BE2C (cell line): ENCODE measurements around the gene KRT26.
"Not testable (repeated sequence)": the region's sequence is repeated elsewhere in the genome, so short reads cannot be mapped to it uniquely, and the experiment has no call there.

Source experiments
- DNase-seq: peaks from one replicate; pipeline ENCODE4 v3.0.0-alpha.2; 2020
- H3K27me3 ChIP-seq: fragments of 250-450 bp; sonication (Bioruptor Pico); 2 replicates; pipeline ENCODE4 v1.5.1; 2020; ENCODE audit warnings: mild to moderate bottlenecking
- H3K36me3 ChIP-seq: fragments of 250-450 bp; sonication (Bioruptor Pico); 2 replicates; pipeline ENCODE4 v1.5.1; 2020; ENCODE audit warnings: mild to moderate bottlenecking
- H3K4me1 ChIP-seq: fragments of 250-450 bp; sonication (Bioruptor Pico); 2 replicates; pipeline ENCODE4 v1.5.1; 2020
- H3K4me3 ChIP-seq: 2 replicates; pipeline ENCODE4 v1.5.1; 2011; ENCODE audit warnings: low read depth, low read length
- H3K9me3 ChIP-seq: fragments of 250-450 bp; sonication (Bioruptor Pico); 2 replicates; pipeline ENCODE4 v1.5.1; 2020
- CTCF ChIP-seq: IDR thresholded peaks from 2 replicates; pipeline ENCODE4 v1.5.1; 2012; ENCODE audit warnings: mild to moderate bottlenecking, low read depth, low read length

Gene KRT26

GRCh38 chr17:40818343-40818732, 46.3 kb upstream of the KRT26 start:
- Histone ChIP-seq H3K4me1 (no peaks in the 10 kb centered on the region), H3K27me3 (no peaks in the 10 kb centered on the region; the same call in 1 of the 2 replicates), H3K4me3 (peak overlapping the region; percentile 85), H3K9me3 (no peaks in the 10 kb centered on the region), H3K36me3 (no peaks in the 10 kb centered on the region)
- no peak for DNase-seq
- no peak for TF ChIP-seq CTCF

- Histone ChIP-seq H3K4me3 (no peak overlapping the region), H3K27me3 (peaks cover 3% of the 10 kb centered on the region; the same call in 1 of the 2 replicates), H3K9me3 (no peaks in the 10 kb centered on the region), H3K36me3 (no peaks in the 10 kb centered on the region), H3K4me1 (no peaks in the 10 kb centered on the region)
- DNase-seq, result no peak
- no peak for TF ChIP-seq CTCF
Observed at GRCh38 chr17:40817103-40817682, 45.2 kb upstream of the KRT26 start.

GRCh38 chr17:40816569-40816968, 44.6 kb upstream of the KRT26 start:
- Histone ChIP-seq H3K36me3 (no peaks in the 10 kb centered on the region), H3K9me3 (no peaks in the 10 kb centered on the region), H3K27me3 (peaks cover 4% of the 10 kb centered on the region), H3K4me1 (no peaks in the 10 kb centered on the region), H3K4me3 (no peak overlapping the region)
- TF ChIP-seq CTCF, result no peak
- DNase-seq, result no peak

DNA sequence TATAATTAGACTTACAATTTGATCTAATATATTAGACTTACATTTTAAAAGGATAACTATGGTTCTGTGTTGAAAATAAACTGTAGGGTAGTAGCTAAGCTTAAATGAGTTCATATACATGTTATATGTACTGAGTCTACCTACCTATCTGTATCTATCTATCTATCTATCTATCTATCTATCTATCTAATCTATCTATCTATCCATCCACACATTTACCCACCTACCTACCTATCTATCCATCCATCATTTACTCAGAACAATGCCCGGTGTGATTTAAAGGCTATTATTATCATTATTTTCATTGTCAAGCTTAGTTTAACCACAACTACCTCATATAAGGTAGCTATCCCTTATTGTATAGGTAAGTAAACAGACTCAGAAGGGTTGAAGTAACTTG, 43.4 kb upstream of the KRT26 start:
- Histone ChIP-seq H3K4me3 (no peak overlapping the region), H3K36me3 (no peaks in the 10 kb centered on the region), H3K9me3 (no peaks in the 10 kb centered on the region), H3K27me3 (peaks cover 14% of the 10 kb centered on the region), H3K4me1 (no peaks in the 10 kb centered on the region)
- no peak for DNase-seq
- no peak for TF ChIP-seq CTCF

GRCh38 chr17:40814657-40815056, 42.7 kb upstream of the KRT26 start:
- H3K9me3 ChIP-seq, H3K4me1 ChIP-seq, H3K4me3 ChIP-seq, H3K36me3 ChIP-seq, DNase-seq: not testable (repeated sequence)
- peaks cover 21% of the 10 kb centered on the region for H3K27me3 ChIP-seq

DNA sequence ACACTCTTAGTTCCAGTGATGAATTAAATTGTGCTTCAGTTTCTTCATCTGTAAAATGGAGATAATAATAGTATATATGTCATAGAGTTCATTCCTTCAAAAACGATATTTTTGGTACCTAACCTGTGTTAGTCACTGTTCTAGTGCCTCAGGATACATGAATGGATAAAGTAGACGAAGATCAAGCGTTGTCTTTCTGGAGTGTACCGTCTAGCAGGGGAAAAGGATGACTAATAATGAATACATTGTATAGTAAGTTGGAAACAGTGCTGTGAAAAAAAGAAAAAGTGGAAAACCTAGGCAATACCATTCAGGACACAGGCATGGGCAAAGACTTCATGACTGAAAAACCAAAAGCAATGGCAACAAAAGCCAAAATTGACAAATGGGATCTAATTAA, 41.8 kb upstream of the KRT26 start:
- no peak for TF ChIP-seq CTCF

GRCh38 chr17:40812639-40813038, 40.6 kb upstream of the KRT26 start:
- no peak for DNase-seq
- H3K36me3 ChIP-seq, result no peaks in the 10 kb centered on the region
- no peaks in the 10 kb centered on the region for H3K4me1 ChIP-seq
- TF ChIP-seq CTCF, result no peak
- H3K4me3 ChIP-seq, result no peak overlapping the region
- no peaks in the 10 kb centered on the region for H3K9me3 ChIP-seq
- H3K27me3 ChIP-seq, result peaks cover 36% of the 10 kb centered on the region

More for the DNA sequence above, 41.8 kb upstream of the KRT26 start:
- no peak overlapping the region for H3K4me3 ChIP-seq
- peaks cover 27% of the 10 kb centered on the region for H3K27me3 ChIP-seq
- no peaks in the 10 kb centered on the region for H3K36me3 ChIP-seq
- DNase-seq, result no peak
- no peaks in the 10 kb centered on the region for H3K9me3 ChIP-seq
- H3K4me1 ChIP-seq, result no peaks in the 10 kb centered on the region
